HL-60 (cell line): Measurements from ENCODE around the gene PIGC.

Source experiments
- DNase-seq, 2 experiments: peaks; one replicate each; pipeline ENCODE4 v3.0.0-alpha.2; 2010 to 2020; ENCODE audit warnings: low read depth in 1 of 2, low spot score in 1 of 2
- H3K27ac ChIP-seq: fragments of 250-450 bp; sonication (Bioruptor Pico); replicated peaks from 2 replicates; pipeline ENCODE4 v1.5.1; 2020; ENCODE audit warnings: mild to moderate bottlenecking, moderate library complexity
- H3K27me3 ChIP-seq: fragments of 250-450 bp; sonication (Bioruptor Pico); 2 replicates; pipeline ENCODE4 v1.5.1; 2021; ENCODE audit warnings: mild to moderate bottlenecking, moderate library complexity; ENCODE audit not compliant: insufficient read depth, poor library complexity, severe bottlenecking
- H3K4me3 ChIP-seq: replicated peaks from 2 replicates; pipeline ENCODE4 v1.5.1; 2011; ENCODE audit warnings: mild to moderate bottlenecking, control low read depth, low read length; ENCODE audit not compliant: insufficient read depth
- GABPA ChIP-seq: IDR thresholded peaks from 2 replicates; pipeline ENCODE4 v1.6.1; 2012; ENCODE audit warnings: low read depth
- POLR2AphosphoS5 ChIP-seq: IDR thresholded peaks from 2 replicates; pipeline ENCODE4 v1.6.1; 2012; ENCODE audit warnings: low read depth
- SPI1 ChIP-seq: IDR thresholded peaks from 2 replicates; pipeline ENCODE4 v1.6.1; 2012; ENCODE audit warnings: low read depth, mild to moderate bottlenecking, borderline replicate concordance
- TF ChIP-seq, protein P1 (sequence below): IDR thresholded peaks from 2 replicates; pipeline ENCODE4 v1.6.1; 2012; ENCODE audit warnings: low read depth; ENCODE audit not compliant: insufficient replicate concordance
- TF ChIP-seq, protein P2 (sequence below): IDR thresholded peaks from one replicate; pipeline ENCODE4 v1.5.1; 2011; ENCODE audit warnings: low read length, control low read depth, inconsistent platforms; ENCODE audit not compliant: insufficient read depth

Gene PIGC

DNA sequence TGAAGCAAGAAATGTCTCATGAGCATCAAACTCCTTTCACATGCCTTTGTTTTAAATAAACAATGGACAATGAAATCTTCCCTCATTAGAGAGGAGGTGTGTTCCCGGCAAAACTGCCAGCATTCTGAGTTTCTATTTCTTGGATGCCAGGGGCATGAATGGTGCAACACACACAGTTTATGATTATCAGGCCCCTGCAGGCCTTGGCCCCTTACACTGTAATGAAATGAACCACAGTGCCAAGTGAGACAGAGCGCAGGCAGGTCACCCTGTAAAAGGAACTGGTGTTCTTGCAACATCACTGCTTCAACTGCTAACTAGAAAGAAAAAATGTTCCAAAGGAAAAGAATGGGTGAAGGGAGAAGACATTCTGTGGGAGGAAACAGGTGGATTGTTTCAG, 3.8 kb upstream of the PIGC start:
- Histone ChIP-seq H3K27ac (peak overlapping the region; percentile 83), H3K4me3 (no peak overlapping the region)
- TF ChIP-seq, protein P1, sequence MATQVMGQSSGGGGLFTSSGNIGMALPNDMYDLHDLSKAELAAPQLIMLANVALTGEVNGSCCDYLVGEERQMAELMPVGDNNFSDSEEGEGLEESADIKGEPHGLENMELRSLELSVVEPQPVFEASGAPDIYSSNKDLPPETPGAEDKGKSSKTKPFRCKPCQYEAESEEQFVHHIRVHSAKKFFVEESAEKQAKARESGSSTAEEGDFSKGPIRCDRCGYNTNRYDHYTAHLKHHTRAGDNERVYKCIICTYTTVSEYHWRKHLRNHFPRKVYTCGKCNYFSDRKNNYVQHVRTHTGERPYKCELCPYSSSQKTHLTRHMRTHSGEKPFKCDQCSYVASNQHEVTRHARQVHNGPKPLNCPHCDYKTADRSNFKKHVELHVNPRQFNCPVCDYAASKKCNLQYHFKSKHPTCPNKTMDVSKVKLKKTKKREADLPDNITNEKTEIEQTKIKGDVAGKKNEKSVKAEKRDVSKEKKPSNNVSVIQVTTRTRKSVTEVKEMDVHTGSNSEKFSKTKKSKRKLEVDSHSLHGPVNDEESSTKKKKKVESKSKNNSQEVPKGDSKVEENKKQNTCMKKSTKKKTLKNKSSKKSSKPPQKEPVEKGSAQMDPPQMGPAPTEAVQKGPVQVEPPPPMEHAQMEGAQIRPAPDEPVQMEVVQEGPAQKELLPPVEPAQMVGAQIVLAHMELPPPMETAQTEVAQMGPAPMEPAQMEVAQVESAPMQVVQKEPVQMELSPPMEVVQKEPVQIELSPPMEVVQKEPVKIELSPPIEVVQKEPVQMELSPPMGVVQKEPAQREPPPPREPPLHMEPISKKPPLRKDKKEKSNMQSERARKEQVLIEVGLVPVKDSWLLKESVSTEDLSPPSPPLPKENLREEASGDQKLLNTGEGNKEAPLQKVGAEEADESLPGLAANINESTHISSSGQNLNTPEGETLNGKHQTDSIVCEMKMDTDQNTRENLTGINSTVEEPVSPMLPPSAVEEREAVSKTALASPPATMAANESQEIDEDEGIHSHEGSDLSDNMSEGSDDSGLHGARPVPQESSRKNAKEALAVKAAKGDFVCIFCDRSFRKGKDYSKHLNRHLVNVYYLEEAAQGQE = no peak
- TF ChIP-seq SPI1 (peak; percentile 86), POLR2AphosphoS5 (peak; percentile 33; the same call in 1 of the 2 replicates)

DNA sequence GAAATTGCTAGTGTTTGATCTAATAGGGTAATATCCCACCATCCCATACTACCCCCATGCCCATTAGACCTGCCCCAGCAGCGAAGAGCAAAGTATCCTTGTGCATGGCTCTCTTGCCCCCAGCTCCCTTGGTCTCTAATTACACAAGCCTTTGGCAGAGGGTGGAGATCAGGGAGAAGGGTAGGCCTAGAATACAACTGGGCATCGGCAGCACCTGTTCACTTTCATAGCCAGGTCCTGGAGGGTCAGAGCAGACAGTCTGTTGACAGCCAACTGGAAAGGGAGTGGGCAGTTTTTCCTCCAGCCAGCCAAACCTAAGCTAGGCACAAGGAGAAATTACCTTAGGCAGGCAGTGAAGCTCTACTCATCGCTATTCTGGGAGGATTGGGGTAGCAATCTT, 2.7 kb upstream of the PIGC start:
- H3K27me3 ChIP-seq = no peaks in the 10 kb centered on the region
- peak overlapping the region; percentile 83 for H3K27ac ChIP-seq
- TF ChIP-seq POLR2AphosphoS5 = no peak
- no peak for TF ChIP-seq SPI1
- TF ChIP-seq, protein P2, sequence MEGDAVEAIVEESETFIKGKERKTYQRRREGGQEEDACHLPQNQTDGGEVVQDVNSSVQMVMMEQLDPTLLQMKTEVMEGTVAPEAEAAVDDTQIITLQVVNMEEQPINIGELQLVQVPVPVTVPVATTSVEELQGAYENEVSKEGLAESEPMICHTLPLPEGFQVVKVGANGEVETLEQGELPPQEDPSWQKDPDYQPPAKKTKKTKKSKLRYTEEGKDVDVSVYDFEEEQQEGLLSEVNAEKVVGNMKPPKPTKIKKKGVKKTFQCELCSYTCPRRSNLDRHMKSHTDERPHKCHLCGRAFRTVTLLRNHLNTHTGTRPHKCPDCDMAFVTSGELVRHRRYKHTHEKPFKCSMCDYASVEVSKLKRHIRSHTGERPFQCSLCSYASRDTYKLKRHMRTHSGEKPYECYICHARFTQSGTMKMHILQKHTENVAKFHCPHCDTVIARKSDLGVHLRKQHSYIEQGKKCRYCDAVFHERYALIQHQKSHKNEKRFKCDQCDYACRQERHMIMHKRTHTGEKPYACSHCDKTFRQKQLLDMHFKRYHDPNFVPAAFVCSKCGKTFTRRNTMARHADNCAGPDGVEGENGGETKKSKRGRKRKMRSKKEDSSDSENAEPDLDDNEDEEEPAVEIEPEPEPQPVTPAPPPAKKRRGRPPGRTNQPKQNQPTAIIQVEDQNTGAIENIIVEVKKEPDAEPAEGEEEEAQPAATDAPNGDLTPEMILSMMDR = no peak
- no peak for TF ChIP-seq GABPA
- TF ChIP-seq, protein P1 = no peak

More for the DNA sequence above, 3.8 kb upstream of the PIGC start:
- no peaks in the 10 kb centered on the region for H3K27me3 ChIP-seq
- DNase-seq = peak; percentile 79 to 88

DNA sequence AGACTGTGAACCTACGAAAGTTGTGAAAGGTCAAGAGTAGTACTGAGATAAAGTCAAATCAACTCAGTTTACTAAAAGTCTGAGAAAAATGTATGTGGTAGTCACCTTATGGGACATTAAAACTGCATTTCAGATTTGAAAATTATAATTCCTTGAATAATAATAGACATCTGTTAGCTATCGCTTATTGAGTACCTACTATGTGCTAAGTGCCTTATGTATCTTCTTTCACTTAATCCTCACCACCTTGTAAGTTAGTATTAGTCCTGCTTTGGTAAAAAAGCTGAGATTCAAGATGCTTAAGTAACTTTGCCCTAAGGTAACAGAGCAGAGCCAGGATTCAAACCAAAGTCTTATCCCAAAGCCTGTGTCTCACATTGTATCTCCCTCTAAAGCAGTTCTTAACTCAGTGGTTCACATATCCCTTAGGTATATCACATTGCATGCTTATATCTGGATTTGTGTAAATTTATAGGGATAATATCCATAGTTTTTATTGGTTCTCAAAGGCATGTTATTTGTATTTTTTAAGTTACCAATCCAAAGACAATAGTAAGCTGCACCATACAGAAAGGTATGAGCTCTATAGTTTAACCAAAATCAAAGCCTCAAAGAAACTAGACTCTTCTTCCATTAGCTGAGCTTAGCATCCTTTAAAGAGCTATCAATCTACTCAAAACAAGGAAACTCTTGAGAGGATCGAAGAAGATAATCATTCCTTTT, 865 bp downstream of the PIGC start:
- peak overlapping the region; percentile 81 for H3K4me3 ChIP-seq
- TF ChIP-seq GABPA = no peak
- TF ChIP-seq, protein P1 = no peak
- no peak for TF ChIP-seq POLR2AphosphoS5
- TF ChIP-seq SPI1 = no peak
- TF ChIP-seq, protein P2 = no peak
- no peak for DNase-seq
- no peaks in the 10 kb centered on the region for H3K27me3 ChIP-seq
- peak overlapping the region; percentile 90 for H3K27ac ChIP-seq

More for the DNA sequence above, 2.7 kb upstream of the PIGC start:
- H3K4me3 ChIP-seq = no peak overlapping the region
- no peak for DNase-seq
